Measurements from ENCODE around the gene RAB35. TPM values are rescaled to one million over a fixed set of nuclear protein-coding genes. Genes with fewer than 3 reads are reported as not detected.

The RAB35 gene
- total RNA-seq, 2 donors from 2014 or later, result 26.7 to 42.2 TPM

- ATAC-seq (no peak), DNase-seq (no peak)
- intact Hi-C loops (cut with DNase I), result no loop called here
These were observed 23.8 kb downstream of the RAB35 start for GRCh38 chr12:120092551-120093335.

DNA sequence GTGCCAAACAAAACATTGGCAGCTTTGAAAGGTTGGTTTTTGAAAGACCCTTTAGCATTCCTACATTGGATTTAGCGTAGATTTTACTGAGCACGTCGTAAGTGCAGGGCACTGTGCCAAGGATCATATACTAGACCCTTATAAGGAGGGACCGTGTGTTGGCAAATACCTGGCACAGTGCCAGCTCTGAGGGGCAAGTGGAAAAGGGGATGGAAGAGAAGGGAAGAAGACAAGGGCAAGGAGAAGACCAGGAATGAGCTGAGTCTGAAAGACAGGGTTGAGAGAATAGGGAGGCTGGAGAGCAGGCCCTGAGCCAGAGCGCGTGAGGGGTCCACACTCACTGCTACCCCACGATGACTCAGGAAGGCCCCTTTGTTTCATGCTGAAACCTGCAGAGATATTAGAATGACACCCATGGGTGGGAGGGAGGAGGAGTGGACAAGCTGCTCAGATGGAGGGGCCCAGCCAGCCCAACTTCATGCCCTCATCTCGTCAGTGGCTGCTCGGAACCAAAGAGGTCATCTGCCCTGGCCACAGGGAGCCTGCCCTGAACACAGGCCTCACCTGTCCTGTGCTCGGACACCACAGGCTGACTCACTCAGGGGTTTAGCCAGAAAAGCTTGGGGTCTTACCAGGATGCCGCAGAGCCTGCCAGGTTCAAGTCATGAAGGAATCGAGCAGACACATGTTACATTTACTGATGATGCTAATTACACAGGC is 25.0 kb downstream of the RAB35 start:
- ATAC-seq (no peak), DNase-seq (no peak)
- intact Hi-C loops (cut with DNase I), result no loop called here

GRCh38 chr12:120090626-120091295 is 25.8 kb downstream of the RAB35 start:
- intact Hi-C loops (cut with DNase I), result no loop called here
- DNase-seq (no peak), ATAC-seq (no peak)

GRCh38 chr12:120090206-120090605 is 26.3 kb downstream of the RAB35 start:
- DNase-seq, result no peak
- intact Hi-C loops (cut with DNase I), result no loop called here
- ATAC-seq, result no peak

- intact Hi-C loops (cut with DNase I), result no loop called here
- DNase-seq, result no peak
- no peak for ATAC-seq
These were observed 26.8 kb downstream of the RAB35 start for GRCh38 chr12:120089796-120090195.

- DNase-seq (no peak), ATAC-seq (no peak)
- intact Hi-C loops (cut with DNase I), result no loop called here
These were observed 27.4 kb downstream of the RAB35 start for GRCh38 chr12:120089105-120089504.

- intact Hi-C loops (cut with DNase I), result no loop called here
- peak; percentile 95 to 99 for ATAC-seq
- DNase-seq, result peak; percentile 99
These were observed 29.5 kb downstream of the RAB35 start for GRCh38 chr12:120086801-120087621.

DNA sequence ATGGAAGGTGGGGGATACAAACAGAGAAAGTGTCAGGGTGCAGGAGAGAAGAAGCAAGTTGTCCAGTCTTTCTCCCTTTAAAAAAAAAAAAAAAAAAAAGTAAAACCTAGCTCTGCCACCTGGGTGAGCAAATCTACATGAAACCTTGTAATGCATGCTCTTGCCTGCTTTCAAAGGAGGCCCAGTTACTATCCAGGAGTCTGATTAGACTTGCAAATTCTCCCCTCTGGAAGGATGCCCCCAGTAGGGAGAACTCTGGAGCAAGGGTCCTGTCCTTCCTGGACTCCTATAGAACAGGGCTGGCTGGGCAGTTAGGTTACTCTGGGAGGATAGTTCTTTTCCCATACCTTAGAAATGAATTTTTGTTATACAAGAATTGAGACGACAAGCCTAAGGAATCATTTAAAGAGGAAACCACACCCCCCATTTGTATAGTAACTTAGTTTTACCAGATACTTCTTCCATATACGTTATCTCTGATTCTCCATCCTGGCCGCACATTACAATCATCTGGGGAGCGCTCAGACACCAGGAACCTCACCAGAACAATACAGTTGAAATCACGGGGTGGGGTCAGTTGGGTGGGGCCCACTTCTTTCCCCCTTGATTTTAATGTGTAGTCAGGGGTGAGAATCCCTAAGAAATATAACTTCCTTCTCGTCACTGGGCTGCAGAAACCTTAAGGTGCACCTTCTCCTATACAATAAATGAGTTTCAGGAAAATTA is 30.5 kb downstream of the RAB35 start:
- DNase-seq, result no peak
- intact Hi-C loops (cut with DNase I), result no loop called here
- no peak for ATAC-seq

DNA sequence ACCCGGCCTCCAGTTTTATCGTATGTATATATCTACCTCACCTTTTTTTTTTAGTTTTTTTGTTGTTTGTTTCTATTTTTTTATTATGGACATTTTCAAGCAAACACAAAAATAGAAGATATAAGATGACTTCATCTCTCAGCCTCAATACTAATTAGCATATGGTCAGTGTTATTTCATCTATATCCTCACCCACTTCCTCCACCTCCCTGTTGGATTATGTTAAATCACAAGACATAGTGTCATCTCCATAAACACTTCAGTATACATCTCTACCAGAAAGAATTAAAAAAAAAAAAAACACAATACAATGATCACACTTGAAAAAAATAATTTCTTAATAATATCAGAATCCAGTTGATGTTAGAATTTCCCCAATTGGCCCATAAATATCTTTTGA is 34.9 kb downstream of the RAB35 start:
- DNase-seq, result no peak
- intact Hi-C loops (cut with DNase I), result no loop called here

DNA sequence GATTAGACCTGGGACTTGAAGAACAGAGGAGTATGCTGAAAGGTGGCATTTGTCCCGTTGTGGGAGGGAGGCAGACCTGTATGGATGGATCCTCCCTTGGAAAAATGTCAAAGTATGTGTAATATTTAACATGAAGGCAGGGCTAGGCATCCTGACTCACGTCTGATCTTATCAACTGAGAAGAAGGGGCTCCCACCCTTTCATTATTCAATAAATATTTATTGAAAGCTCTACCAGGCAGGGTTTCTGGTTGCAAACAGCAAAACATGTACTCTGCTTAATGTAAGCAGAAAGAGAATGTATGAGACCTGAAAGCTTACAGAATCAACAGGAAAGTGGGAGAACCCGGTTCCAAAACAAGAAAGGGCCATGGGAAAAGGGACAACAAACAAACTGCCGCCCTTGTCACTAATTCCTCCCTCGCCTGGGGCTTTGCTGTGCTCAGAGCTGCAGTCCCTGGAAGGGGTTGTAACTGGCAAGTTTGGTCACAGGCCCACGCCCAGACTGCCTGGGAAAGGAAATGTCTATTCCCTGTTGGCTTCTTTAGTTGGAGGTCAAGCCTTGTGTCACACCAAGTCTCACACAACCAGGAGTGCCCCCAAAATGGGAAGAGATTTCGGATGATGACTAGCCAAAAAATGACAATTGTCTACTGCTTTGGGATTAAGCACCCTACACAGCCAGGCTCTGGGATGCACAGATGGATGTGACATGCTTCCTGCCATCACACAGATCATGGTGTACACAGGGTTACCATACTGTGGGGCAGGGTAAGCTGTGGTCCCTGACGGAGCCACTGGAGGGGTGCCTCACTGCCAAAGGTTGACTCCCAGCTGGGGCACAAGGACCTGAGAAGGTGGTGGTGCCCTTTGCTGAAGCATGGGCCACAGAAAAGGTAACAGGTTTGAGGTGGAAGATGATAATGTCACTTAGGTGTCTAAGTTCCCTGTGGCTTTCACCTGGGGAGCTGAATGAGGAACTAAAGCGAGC is 36.8 kb downstream of the RAB35 start:
- intact Hi-C loops (cut with DNase I), result no loop called here
- no peak for DNase-seq
- peak in 1 of 2 donors; percentile 38 for ATAC-seq

More for the DNA sequence above, 34.9 kb downstream of the RAB35 start:
- ATAC-seq, result no peak

- intact Hi-C loops (cut with DNase I), result no loop called here
- peak in 1 of 2 donors; percentile 7 for ATAC-seq
- no peak for DNase-seq
These were observed 37.7 kb downstream of the RAB35 start for GRCh38 chr12:120078868-120079267.

- ATAC-seq, result no peak
- no peak for DNase-seq
- intact Hi-C loops (cut with DNase I), result no loop called here
These were observed 39.3 kb downstream of the RAB35 start for GRCh38 chr12:120077260-120077659.

- intact Hi-C loops (cut with DNase I), result no loop called here
- no peak for DNase-seq
These were observed 39.9 kb downstream of the RAB35 start for GRCh38 chr12:120076651-120077050.

DNA sequence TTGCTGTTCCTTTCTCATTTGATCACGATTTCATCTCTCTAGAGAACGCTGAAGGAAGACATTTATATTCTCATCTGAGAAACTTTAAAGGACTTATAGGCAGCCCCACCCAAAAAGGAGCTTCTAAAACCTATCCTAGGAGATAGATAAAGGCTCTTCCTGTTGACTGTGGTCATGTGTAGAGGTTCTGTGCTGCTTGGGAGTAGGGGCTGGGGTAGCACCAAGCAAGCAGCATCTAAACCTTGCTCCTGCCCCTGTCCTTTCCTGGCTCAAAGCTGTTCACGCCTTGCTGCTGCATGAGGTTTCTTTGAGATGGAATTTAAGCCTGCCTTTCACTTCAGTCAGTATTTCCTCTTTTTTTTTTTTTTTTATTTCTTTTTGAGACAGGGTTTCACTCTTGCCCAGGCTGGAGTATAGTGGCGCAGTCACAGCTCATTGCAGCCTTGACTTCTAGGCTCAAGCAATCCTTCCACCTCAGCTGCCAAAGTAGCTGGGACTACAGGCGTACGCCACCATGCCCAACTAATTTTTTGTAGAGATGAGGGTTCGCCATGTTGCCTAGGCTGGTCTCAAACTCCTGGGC is 41.4 kb downstream of the RAB35 start:
- ATAC-seq (no peak), DNase-seq (no peak)
- intact Hi-C loops (cut with DNase I), result no loop called here

More at GRCh38 chr12:120076651-120077050, 39.9 kb downstream of the RAB35 start:
- no peak for ATAC-seq

GRCh38 chr12:120072472-120073249 is 43.9 kb downstream of the RAB35 start:
- ATAC-seq (peak; percentile 47 to 74), DNase-seq (no peak)
- intact Hi-C loops (cut with DNase I), result no loop called here

- DNase-seq, result no peak
- intact Hi-C loops (cut with DNase I), result no loop called here
- no peak for ATAC-seq
These were observed 45.0 kb downstream of the RAB35 start for GRCh38 chr12:120071493-120072020.
